ENCODE data around the gene RABGEF1.

DNA sequence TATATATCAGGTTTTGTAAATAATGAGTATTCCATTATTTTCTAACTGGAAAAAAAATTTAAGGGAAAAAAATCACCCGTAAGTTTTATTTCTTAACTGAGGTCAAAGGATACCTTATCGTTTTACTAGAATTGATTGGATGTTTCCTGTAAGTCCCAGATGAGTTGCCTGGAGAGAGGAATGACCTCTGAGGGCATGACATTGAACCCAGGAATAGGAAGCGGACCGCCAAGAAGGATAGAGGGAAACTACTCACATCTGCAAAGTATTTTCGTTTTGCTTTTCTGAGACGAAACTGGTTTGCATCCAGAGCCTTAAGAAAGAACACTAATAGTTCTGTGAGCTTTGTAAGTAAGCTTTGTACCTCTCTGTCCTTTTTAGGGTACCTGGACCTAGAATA is 17.4 kb downstream of the RABGEF1 start:
- TF ChIP-seq, protein P1, sequence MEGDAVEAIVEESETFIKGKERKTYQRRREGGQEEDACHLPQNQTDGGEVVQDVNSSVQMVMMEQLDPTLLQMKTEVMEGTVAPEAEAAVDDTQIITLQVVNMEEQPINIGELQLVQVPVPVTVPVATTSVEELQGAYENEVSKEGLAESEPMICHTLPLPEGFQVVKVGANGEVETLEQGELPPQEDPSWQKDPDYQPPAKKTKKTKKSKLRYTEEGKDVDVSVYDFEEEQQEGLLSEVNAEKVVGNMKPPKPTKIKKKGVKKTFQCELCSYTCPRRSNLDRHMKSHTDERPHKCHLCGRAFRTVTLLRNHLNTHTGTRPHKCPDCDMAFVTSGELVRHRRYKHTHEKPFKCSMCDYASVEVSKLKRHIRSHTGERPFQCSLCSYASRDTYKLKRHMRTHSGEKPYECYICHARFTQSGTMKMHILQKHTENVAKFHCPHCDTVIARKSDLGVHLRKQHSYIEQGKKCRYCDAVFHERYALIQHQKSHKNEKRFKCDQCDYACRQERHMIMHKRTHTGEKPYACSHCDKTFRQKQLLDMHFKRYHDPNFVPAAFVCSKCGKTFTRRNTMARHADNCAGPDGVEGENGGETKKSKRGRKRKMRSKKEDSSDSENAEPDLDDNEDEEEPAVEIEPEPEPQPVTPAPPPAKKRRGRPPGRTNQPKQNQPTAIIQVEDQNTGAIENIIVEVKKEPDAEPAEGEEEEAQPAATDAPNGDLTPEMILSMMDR (conservative IDR thresholded peaks at IDR 0.05 in 1 of 2, IDR thresholded peaks at IDR 0.05 in 1 of 2; ENCODE audit: low read depth in 1 of 2, low read length in 2 of 2): no peak
- no peak for TF ChIP-seq EZH2 (IDR thresholded peaks at IDR 0.05; ENCODE audit: low read length, missing control alignments)
